ENCODE data around the gene ANKS4B. TPM values are rescaled to one million over a fixed set of nuclear protein-coding genes. Genes with fewer than 3 reads are reported as not detected.

ANKS4B gene
- total RNA-seq, 1 donor from 2014 or later, result not detected

DNA sequence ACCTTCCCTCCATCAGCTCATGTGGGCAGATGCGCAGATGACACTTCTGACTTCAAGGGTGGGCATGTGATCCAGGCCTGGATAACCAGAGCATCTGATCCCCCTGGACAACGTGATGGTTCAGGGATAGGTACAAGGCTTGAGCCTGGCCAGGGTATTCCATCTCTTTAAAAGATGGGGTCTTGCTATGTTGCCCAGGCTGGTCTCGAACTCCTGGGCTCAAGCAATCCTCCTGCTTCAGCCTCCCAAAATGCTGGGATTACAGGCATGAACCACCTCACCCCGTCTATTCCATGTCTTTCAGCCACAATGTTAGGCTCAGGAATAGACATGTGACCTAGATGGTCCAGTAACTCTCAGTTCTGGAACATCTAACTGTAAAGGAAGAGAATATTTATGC is 23.8 kb downstream of the ANKS4B start:
- H3K4me3 ChIP-seq (ENCODE audit: low read depth, low read length), result no peak overlapping the region
- DNase-seq (ENCODE audit: low read depth), result no peak
- no peaks in the 10 kb centered on the region for H3K36me3 ChIP-seq (ENCODE audit: control insufficient read depth, insufficient read depth, low read length)
- TF ChIP-seq, protein P1, sequence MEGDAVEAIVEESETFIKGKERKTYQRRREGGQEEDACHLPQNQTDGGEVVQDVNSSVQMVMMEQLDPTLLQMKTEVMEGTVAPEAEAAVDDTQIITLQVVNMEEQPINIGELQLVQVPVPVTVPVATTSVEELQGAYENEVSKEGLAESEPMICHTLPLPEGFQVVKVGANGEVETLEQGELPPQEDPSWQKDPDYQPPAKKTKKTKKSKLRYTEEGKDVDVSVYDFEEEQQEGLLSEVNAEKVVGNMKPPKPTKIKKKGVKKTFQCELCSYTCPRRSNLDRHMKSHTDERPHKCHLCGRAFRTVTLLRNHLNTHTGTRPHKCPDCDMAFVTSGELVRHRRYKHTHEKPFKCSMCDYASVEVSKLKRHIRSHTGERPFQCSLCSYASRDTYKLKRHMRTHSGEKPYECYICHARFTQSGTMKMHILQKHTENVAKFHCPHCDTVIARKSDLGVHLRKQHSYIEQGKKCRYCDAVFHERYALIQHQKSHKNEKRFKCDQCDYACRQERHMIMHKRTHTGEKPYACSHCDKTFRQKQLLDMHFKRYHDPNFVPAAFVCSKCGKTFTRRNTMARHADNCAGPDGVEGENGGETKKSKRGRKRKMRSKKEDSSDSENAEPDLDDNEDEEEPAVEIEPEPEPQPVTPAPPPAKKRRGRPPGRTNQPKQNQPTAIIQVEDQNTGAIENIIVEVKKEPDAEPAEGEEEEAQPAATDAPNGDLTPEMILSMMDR (IDR thresholded peaks at IDR 0.05; ENCODE audit: insufficient read depth, low read length, poor library complexity, severe bottlenecking), result no peak
- H3K27me3 ChIP-seq (ENCODE audit: control insufficient read depth, insufficient read depth, low read length), result no peaks in the 10 kb centered on the region

DNA sequence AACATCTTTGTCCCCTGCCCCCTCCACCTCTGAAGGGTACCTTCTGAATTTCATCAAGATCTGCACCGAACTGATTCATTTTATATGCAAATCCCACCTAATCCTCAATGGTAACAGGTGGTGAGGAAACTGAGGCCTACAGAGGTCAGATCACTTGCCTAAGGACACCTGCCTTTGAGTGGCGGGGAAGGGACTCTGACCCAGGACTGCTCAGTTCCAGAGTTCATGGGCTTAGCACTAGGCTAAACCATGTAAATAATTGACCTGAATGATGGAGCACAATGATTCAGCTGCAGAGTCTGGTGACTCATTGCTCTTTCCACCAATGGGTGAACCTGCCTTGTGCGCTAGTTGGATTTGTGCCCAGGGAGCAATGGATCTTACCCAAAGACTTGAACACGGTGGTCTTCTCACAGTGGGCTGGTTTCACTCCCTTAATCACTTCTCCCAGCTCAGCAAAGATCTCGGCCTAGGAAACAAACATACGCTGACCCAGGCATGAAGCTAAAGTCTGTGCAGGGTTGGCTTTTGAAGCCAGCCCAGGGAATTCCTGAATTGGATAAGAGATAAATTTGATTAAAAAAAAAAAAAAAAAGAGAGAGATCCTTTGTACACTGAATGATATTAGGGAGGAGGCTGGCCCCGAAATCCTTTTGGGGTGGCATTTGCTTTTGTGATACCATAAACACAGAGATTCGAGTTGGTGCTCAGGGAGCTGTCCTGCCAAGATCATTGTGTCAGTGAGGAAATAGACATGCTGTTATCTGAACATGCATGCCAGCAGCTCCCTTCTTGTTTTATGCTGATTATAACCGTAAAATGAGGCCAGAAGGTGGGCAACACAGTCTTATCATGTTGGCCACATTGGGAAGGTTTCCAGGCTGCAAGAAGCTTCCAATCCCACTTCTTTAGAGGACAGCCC is 27.6 kb downstream of the ANKS4B start:
- H3K27me3 ChIP-seq (ENCODE audit: control insufficient read depth, insufficient read depth, low read length), result no peaks in the 10 kb centered on the region
- H3K36me3 ChIP-seq (ENCODE audit: control insufficient read depth, insufficient read depth, low read length), result no peaks in the 10 kb centered on the region
- DNase-seq (ENCODE audit: low read depth), result peak; percentile 96
- TF ChIP-seq, protein P1 (IDR thresholded peaks at IDR 0.05; ENCODE audit: insufficient read depth, low read length, poor library complexity, severe bottlenecking), result no peak
- no peak overlapping the region for H3K4me3 ChIP-seq (ENCODE audit: low read depth, low read length)

DNA sequence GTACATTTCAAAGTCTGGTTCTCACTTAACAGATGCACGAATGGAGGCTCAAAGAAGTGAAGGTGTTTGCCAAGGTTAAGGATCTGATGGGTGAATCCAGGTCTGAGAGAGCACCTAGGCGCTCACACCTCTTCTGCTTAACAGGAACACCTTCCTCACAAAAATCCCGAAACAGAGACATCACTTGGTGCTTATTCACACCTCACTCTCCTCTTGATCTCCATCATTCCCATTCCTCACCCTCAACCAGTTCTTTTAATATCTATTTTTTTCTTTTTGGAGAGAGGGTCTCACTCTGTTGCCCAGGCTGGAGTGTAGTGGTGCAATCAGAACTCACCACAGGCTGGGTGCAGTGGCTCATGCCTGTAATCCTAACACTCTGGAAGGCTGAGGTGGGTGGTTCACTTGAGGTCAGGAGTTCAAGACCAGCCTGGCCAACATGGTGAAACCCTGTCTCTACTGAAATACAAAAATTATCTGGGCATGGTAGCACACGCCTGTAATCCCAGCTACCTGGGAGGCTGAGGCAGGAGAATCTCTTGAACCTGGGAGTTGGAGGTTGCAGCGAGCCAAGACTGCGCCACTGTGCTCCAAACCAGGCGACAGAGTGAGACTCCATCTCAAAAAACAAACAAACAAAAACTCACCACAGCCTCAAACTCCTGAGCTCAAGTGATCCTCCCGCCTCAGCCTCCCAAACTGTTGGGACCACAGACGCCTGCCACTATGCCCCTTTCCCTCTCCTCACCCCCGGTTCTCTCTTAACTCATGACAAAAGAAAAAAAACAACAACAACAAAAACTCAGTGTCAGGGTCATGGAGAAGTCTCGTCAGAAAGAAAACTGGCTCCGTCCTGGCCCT is 29.5 kb downstream of the ANKS4B start:
- Histone ChIP-seq H3K4me3 (ENCODE audit: low read depth, low read length) (no peak overlapping the region), H3K36me3 (ENCODE audit: control insufficient read depth, insufficient read depth, low read length) (no peaks in the 10 kb centered on the region), H3K27me3 (ENCODE audit: control insufficient read depth, insufficient read depth, low read length) (no peaks in the 10 kb centered on the region)
- no peak for DNase-seq (ENCODE audit: low read depth)
- TF ChIP-seq, protein P1 (IDR thresholded peaks at IDR 0.05; ENCODE audit: insufficient read depth, low read length, poor library complexity, severe bottlenecking), result no peak

DNA sequence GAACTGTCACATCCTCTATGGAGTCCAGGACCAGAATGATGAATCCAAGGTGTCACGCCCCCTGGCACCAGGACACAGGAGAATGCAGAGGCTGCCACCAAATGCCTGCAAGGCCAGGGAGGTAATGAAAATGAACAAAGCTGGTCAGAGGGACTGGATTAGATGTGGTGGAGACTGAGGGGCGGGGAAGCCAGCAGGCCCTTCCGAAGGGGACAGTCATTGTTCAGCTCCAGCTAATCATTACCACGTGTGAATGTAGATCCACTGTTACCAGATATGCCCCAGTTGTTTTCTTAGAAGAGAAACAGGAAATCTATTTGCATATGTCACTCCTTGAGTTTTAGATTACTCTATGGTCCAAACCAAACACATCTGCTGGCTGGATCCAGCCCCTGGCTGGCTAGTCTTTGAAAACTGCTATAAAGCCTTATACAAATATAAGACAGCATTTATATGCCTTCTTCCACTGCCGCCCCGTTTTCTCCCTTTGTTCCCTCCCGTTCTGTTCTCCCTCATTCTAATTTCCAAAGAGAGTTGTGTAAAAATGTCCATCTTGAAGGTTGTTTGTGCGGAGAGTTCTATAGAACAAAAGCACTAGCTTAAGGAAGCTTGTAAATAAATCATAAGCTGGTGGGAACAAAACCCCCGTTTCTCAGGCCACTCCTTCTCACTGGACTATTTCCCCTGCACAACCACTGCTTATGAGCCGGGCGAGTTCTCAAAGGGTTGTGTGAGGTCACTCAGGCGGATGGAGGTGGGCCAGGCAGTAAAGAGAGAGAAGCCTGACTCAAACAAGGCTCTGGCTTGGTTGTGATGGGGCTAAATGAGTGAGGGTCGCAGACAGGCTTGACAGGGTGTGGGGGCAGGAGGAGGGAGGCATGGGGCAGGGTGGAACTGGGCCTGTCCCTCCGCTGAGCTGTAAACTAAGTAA is 30.4 kb downstream of the ANKS4B start:
- H3K4me3 ChIP-seq (ENCODE audit: low read depth, low read length), result no peak overlapping the region
- DNase-seq (ENCODE audit: low read depth), result peak; percentile 34
- H3K27me3 ChIP-seq (ENCODE audit: control insufficient read depth, insufficient read depth, low read length), result no peaks in the 10 kb centered on the region
- H3K36me3 ChIP-seq (ENCODE audit: control insufficient read depth, insufficient read depth, low read length), result no peaks in the 10 kb centered on the region
- TF ChIP-seq, protein P1 (IDR thresholded peaks at IDR 0.05; ENCODE audit: insufficient read depth, low read length, poor library complexity, severe bottlenecking), result no peak

DNA sequence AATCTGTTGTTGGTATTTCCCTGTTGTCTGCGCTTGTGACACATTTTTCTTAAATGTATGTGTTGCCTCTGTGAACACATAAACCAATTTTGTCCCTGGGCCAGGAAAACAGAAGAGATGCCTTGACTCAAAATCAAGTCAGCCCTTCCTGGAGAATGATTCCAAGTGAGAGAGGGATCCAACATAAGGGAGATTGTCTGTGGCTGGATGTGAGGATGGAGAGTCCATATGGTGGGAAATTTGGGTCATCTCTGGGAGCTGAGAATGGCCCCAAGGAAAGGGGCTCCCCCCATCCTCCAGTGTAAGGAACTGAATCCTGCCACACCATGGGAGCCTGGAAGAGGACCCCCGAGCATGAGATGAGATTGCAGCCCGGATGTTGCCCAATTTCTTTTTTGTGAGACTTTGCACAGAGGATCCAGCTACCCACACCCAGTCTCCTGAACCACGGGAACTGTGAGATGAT is 31.1 kb downstream of the ANKS4B start:
- Histone ChIP-seq H3K27me3 (ENCODE audit: control insufficient read depth, insufficient read depth, low read length) (no peaks in the 10 kb centered on the region), H3K4me3 (ENCODE audit: low read depth, low read length) (no peak overlapping the region), H3K36me3 (ENCODE audit: control insufficient read depth, insufficient read depth, low read length) (no peaks in the 10 kb centered on the region)
- no peak for DNase-seq (ENCODE audit: low read depth)
- TF ChIP-seq, protein P1 (IDR thresholded peaks at IDR 0.05; ENCODE audit: insufficient read depth, low read length, poor library complexity, severe bottlenecking), result no peak

Measured in kidney epithelial cell (primary cell).